Measurements from ENCODE around the gene HES5. TPM values are rescaled to one million over a fixed set of nuclear protein-coding genes. Genes with fewer than 3 reads are reported as not detected.
A peak's percentile ranks its signal among the peaks of the same experiment; 100 is the strongest.

Gene HES5
- total RNA-seq, 1 experiment from 2014 or later = 0.84 TPM

DNA sequence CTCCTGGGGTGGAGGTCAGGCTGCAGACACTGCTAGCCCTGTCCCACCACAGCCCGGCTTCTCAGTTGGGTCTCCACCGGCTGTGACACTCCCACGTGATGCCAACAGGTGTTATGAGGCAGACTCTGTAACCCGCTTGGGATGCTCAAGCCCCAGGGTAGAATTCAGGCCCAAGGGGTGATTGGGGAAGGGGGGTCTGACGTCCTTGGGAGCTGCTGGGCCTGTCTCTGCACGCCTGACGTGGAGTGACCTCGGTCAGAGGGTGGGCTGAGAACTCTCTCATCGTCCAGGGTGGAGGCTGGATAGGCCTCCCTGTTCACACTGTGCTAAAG is 7.7 kb upstream of the HES5 start:
- BruUV-seq (replicated peaks) = no TSS peak
- H3K9ac ChIP-seq (ENCODE audit: low read length) = no peak overlapping the region
- CTCF ChIA-PET = no interaction called here
- no peaks in the 10 kb centered on the region for H3F3A ChIP-seq (ENCODE audit: low read length, unreplicated experiment)
- H3K27ac ChIP-seq (ENCODE audit: low read length) = no peak overlapping the region
- POLR2A ChIA-PET (ENCODE audit: unreplicated experiment) = no interaction called here
- no peaks in the 10 kb centered on the region for H3K9me3 ChIP-seq (ENCODE audit: low read length)
- H3K4me3 ChIP-seq (ENCODE audit: low read length) = no peak overlapping the region
- H3K79me2 ChIP-seq (ENCODE audit: low read length) = no peaks in the 10 kb centered on the region
- TF ChIP-seq EZH2phosphoT487 (IDR thresholded peaks at IDR 0.05; ENCODE audit: borderline replicate concordance, low read length) (no peak), EZH2 (IDR thresholded peaks at IDR 0.05; ENCODE audit: low read length, unreplicated experiment) (no peak)
- TF ChIP-seq, protein P1, sequence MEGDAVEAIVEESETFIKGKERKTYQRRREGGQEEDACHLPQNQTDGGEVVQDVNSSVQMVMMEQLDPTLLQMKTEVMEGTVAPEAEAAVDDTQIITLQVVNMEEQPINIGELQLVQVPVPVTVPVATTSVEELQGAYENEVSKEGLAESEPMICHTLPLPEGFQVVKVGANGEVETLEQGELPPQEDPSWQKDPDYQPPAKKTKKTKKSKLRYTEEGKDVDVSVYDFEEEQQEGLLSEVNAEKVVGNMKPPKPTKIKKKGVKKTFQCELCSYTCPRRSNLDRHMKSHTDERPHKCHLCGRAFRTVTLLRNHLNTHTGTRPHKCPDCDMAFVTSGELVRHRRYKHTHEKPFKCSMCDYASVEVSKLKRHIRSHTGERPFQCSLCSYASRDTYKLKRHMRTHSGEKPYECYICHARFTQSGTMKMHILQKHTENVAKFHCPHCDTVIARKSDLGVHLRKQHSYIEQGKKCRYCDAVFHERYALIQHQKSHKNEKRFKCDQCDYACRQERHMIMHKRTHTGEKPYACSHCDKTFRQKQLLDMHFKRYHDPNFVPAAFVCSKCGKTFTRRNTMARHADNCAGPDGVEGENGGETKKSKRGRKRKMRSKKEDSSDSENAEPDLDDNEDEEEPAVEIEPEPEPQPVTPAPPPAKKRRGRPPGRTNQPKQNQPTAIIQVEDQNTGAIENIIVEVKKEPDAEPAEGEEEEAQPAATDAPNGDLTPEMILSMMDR (conservative IDR thresholded peaks at IDR 0.05; ENCODE audit: low read depth, low read length) = no peak
- H3K4me1 ChIP-seq (ENCODE audit: insufficient read depth, low read length) = peaks cover 31% of the 10 kb centered on the region
- intact Hi-C loops (cut with micrococcal nuclease) = no loop called here
- ATAC-seq (no peak), DNase-seq (no peak)
- H3K4me2 ChIP-seq (ENCODE audit: low read length) = no peak overlapping the region
- H2AFZ ChIP-seq (ENCODE audit: low read length) = no peak overlapping the region
- no peaks in the 10 kb centered on the region for H3K9me2 ChIP-seq (replicated peaks; ENCODE audit: low read length)
- H4K20me1 ChIP-seq (ENCODE audit: low read length) = no peaks in the 10 kb centered on the region
- no peaks in the 10 kb centered on the region for H3K27me3 ChIP-seq (ENCODE audit: low read length)
- H3K36me3 ChIP-seq (ENCODE audit: low read depth, low read length) = no peaks in the 10 kb centered on the region

- POLR2A ChIA-PET (ENCODE audit: unreplicated experiment) = no interaction called here
- Histone ChIP-seq H3K9ac (ENCODE audit: low read length) (no peak overlapping the region), H3K27ac (ENCODE audit: low read length) (no peak overlapping the region), H3K4me2 (ENCODE audit: low read length) (no peak overlapping the region), H3K9me2 (replicated peaks; ENCODE audit: low read length) (no peaks in the 10 kb centered on the region), H2AFZ (ENCODE audit: low read length) (no peak overlapping the region), H3K36me3 (ENCODE audit: low read depth, low read length) (no peaks in the 10 kb centered on the region), H3K9me3 (ENCODE audit: low read length) (no peaks in the 10 kb centered on the region), H3K79me2 (ENCODE audit: low read length) (no peaks in the 10 kb centered on the region), H3K4me1 (ENCODE audit: insufficient read depth, low read length) (peaks cover 38% of the 10 kb centered on the region), H4K20me1 (ENCODE audit: low read length) (no peaks in the 10 kb centered on the region), H3K4me3 (ENCODE audit: low read length) (no peak overlapping the region), H3F3A (ENCODE audit: low read length, unreplicated experiment) (no peaks in the 10 kb centered on the region), H3K27me3 (ENCODE audit: low read length) (no peaks in the 10 kb centered on the region)
- ATAC-seq = no peak
- DNase-seq = no peak
- TF ChIP-seq EZH2 (IDR thresholded peaks at IDR 0.05; ENCODE audit: low read length, unreplicated experiment) (no peak), EZH2phosphoT487 (IDR thresholded peaks at IDR 0.05; ENCODE audit: borderline replicate concordance, low read length) (no peak)
- TF ChIP-seq, protein P1 (conservative IDR thresholded peaks at IDR 0.05; ENCODE audit: low read depth, low read length) = no peak
- BruUV-seq (replicated peaks) = no TSS peak
- CTCF ChIA-PET = interaction anchor here (0.5 kb wide), 1 partner anchor 871 kb away, joined by 3 read pairs; no protein-coding TSS in a partner anchor
- intact Hi-C loops (cut with micrococcal nuclease) = no loop called here
Observed at GRCh38 chr1:2535981-2536380, 5.9 kb upstream of the HES5 start.

GRCh38 chr1:2535455-2535854 is 5.4 kb upstream of the HES5 start:
- H3K27me3 ChIP-seq (ENCODE audit: low read length) = no peaks in the 10 kb centered on the region
- TF ChIP-seq, protein P1 (conservative IDR thresholded peaks at IDR 0.05; ENCODE audit: low read depth, low read length) = no peak
- no peak for TF ChIP-seq EZH2 (IDR thresholded peaks at IDR 0.05; ENCODE audit: low read length, unreplicated experiment)
- TF ChIP-seq EZH2phosphoT487 (IDR thresholded peaks at IDR 0.05; ENCODE audit: borderline replicate concordance, low read length) = no peak
- intact Hi-C loops (cut with micrococcal nuclease) = no loop called here
- DNase-seq = no peak
- no peaks in the 10 kb centered on the region for H3F3A ChIP-seq (ENCODE audit: low read length, unreplicated experiment)
- H3K9me2 ChIP-seq (replicated peaks; ENCODE audit: low read length) = no peaks in the 10 kb centered on the region
- no peak overlapping the region for H3K4me3 ChIP-seq (ENCODE audit: low read length)
- no peaks in the 10 kb centered on the region for H3K79me2 ChIP-seq (ENCODE audit: low read length)
- ATAC-seq = no peak
- no peak overlapping the region for H3K9ac ChIP-seq (ENCODE audit: low read length)
- H4K20me1 ChIP-seq (ENCODE audit: low read length) = no peaks in the 10 kb centered on the region
- POLR2A ChIA-PET (ENCODE audit: unreplicated experiment) = interaction anchor here (1.4 kb wide), 1 partner anchor 9 kb away, joined by 3 read pairs; the partner anchor contains the start of gene PANK4
- no TSS peak for BruUV-seq (replicated peaks)
- no peaks in the 10 kb centered on the region for H3K36me3 ChIP-seq (ENCODE audit: low read depth, low read length)
- H2AFZ ChIP-seq (ENCODE audit: low read length) = no peak overlapping the region
- H3K4me1 ChIP-seq (ENCODE audit: insufficient read depth, low read length) = peaks cover 43% of the 10 kb centered on the region
- peak overlapping the region; percentile 21; the same call in 1 of the 2 replicates for H3K27ac ChIP-seq (ENCODE audit: low read length)
- H3K9me3 ChIP-seq (ENCODE audit: low read length) = no peaks in the 10 kb centered on the region
- CTCF ChIA-PET = interaction anchor here (1.1 kb wide), 1 partner anchor 10 kb away, joined by 5 read pairs; the partner anchor contains the start of gene PANK4
- H3K4me2 ChIP-seq (ENCODE audit: low read length) = peak overlapping the region; percentile 64
